SU-DHL-6 (cell line): Measurements from ENCODE around the gene HIVEP2.

Experiments used
- EZH2phosphoT487 ChIP-seq: fragments of 200-600 bp; sonication (generic), shearing (Covaris generic); conservative IDR thresholded peaks from 2 replicates; pipeline ENCODE4 v1.6.1; 2018; ENCODE audit warnings: mild to moderate bottlenecking, antibody characterized with exemption, low read length, moderate library complexity, mixed read lengths
- TF ChIP-seq, protein P1 (sequence below): fragments of 200-600 bp; sonication (generic); IDR thresholded peaks from one replicate; pipeline ENCODE4 v1.5.1; 2017; ENCODE audit warnings: antibody characterized with exemption, mild to moderate bottlenecking, low read length, moderate library complexity; ENCODE audit not compliant: insufficient read depth, poor library complexity, severe bottlenecking

DNA sequence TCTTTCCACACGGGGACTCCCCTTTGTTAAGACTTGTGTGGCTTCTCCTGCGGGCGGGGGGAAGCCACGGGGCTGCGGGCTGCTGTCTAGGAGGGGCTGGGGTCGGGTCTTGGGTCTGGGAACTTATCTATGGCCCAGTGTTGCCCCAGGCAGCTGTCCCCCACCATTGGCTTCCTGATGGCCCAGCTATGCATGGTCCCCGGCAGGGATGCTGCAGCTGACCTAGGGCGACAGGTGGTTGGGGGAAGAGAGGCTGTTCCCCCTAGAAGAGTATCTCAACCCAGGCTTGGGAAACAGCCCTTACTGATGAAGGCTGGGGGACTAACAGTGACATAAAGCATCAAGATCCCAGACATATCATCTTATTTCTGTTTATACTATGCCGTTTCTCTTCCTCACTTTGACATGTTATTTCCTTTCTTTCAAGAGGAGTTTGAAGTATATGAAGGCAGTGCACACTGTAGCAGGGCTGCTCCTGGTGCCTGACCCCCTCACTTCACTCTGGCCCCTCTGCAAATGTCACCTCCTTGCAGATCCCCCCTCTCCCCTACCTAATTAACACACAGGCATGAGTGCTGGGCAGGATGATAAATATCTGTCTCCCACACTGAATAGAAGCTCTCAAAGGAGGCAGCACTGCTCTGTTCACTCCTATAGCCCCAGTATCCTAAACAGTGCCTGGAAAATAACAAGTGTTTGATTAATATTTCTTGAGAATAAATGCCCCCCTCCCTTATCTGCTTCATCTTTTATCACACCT, 87.0 kb downstream of the HIVEP2 start:
- TF ChIP-seq, protein P1, sequence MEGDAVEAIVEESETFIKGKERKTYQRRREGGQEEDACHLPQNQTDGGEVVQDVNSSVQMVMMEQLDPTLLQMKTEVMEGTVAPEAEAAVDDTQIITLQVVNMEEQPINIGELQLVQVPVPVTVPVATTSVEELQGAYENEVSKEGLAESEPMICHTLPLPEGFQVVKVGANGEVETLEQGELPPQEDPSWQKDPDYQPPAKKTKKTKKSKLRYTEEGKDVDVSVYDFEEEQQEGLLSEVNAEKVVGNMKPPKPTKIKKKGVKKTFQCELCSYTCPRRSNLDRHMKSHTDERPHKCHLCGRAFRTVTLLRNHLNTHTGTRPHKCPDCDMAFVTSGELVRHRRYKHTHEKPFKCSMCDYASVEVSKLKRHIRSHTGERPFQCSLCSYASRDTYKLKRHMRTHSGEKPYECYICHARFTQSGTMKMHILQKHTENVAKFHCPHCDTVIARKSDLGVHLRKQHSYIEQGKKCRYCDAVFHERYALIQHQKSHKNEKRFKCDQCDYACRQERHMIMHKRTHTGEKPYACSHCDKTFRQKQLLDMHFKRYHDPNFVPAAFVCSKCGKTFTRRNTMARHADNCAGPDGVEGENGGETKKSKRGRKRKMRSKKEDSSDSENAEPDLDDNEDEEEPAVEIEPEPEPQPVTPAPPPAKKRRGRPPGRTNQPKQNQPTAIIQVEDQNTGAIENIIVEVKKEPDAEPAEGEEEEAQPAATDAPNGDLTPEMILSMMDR = no peak
- TF ChIP-seq EZH2phosphoT487 = no peak
